HCT116 (cell line): ENCODE measurements around the gene EGF. TPM values are rescaled to one million over a fixed set of nuclear protein-coding genes. Genes with fewer than 3 reads are reported as not detected.

ENCODE experiments used
- ATAC-seq: fragments of 200-7000 bp; cut with Tn5 transposase; 2 replicates; pipeline ENCODE4 v1.9.1; 2020; ENCODE audit warnings: mild to moderate bottlenecking, moderate library complexity
- BruUV-seq: library from RNA; stranded (reverse); fragments of 400-500 nt; replicated peaks from 2 replicates; lab custom pipeline; 2021; lab: Mats Ljungman, UMichigan
- CTCF ChIA-PET: fragments of 300-600 bp; sonication (Branson Sonifier 250); formaldehyde crosslinking; loops from one replicate; lab custom pipeline; 2021; ENCODE audit warnings: antibody characterized with exemption; lab: Charles Lee
- POLR2A ChIA-PET: fragments of 300-600, 350-600 bp; sonication (Branson Sonifier 250); formaldehyde crosslinking; loops from one replicate; lab custom pipeline; 2021; ENCODE audit warnings: antibody characterized with exemption; lab: Charles Lee
- RAD21 ChIA-PET, 2 experiments: fragments of 300-600 bp; sonication (Branson Sonifier 250); formaldehyde crosslinking; loops; one replicate each; lab custom pipeline; 2023; ENCODE audit warnings: low total read pairs in 2 of 2; ENCODE audit not compliant: uncharacterized antibody in 2 of 2, unreplicated experiment in 2 of 2, low non-redundant PET in 1 of 2; lab: Charles Lee
- DNase-seq: peaks from one replicate; pipeline ENCODE4 v3.0.0-alpha.2; 2010; ENCODE audit warnings: low read depth, low spot score
- H2AFZ ChIP-seq: fragments of 200-600 bp; shearing (Covaris generic), sonication (generic); 2 replicates; pipeline ENCODE4 v1.6.1; 2017; ENCODE audit warnings: low read depth, mixed run types, mixed read lengths, antibody characterized with exemption, low read length; ENCODE audit not compliant: poor library complexity, severe bottlenecking
- H3K27ac ChIP-seq: 2 replicates; pipeline ENCODE4 v1.5.1; 2012; ENCODE audit warnings: low read depth, low read length
- H3K27me3 ChIP-seq: fragments of 200-600 bp; sonication (generic); 2 replicates; pipeline ENCODE4 v1.6.1; 2016; ENCODE audit warnings: mixed run types, low read length, mixed read lengths; ENCODE audit not compliant: insufficient read depth
- H3K36me3 ChIP-seq, 2 experiments: fragments of 200-500 bp in 1 of 2; fragments of 200-600 bp in 1 of 2; sonication (Bioruptor generic) in 1 of 2; sonication (generic) in 1 of 2; 2 replicates each; pipeline versions ENCODE4 v1.5.1 to v1.6.1; 2014 to 2016; ENCODE audit warnings: low read length in 2 of 2, inconsistent platforms in 1 of 2, mixed read lengths in 1 of 2, mixed run types in 1 of 2; ENCODE audit not compliant: insufficient read depth in 2 of 2, control insufficient read depth in 1 of 2
- H3K4me1 ChIP-seq, 2 experiments: fragments of 200-600 bp in 1 of 2; sonication (generic) in 1 of 2; 2 replicates each; pipeline versions ENCODE4 v1.5.1 to v1.6.1; 2012 to 2017; ENCODE audit warnings: low read length in 2 of 2, inconsistent platforms in 1 of 2, mild to moderate bottlenecking in 1 of 2, mixed read lengths in 1 of 2, mixed run types in 1 of 2, moderate library complexity in 1 of 2; ENCODE audit not compliant: insufficient read depth in 2 of 2, control insufficient read depth in 1 of 2
- H3K4me2 ChIP-seq: fragments of 200-600 bp; sonication (generic); 2 replicates; pipeline ENCODE4 v1.6.1; 2017; ENCODE audit warnings: mixed run types, low read length, mixed read lengths
- H3K4me3 ChIP-seq, 2 experiments: fragments of 200-600 bp in 1 of 2; sonication (generic) in 1 of 2; replicated peaks in 1 of 2; 2 replicates each; pipeline ENCODE4 v1.5.1; 2011 to 2016; ENCODE audit warnings: low read length in 2 of 2, control low read depth in 1 of 2, low read depth in 1 of 2, mild to moderate bottlenecking in 1 of 2, mixed read lengths in 1 of 2, mixed run types in 1 of 2
- H3K79me2 ChIP-seq: fragments of 200-600 bp; sonication (generic); 2 replicates; pipeline ENCODE4 v1.6.1; 2017; ENCODE audit warnings: mild to moderate bottlenecking, mixed run types, low read length, moderate library complexity, mixed read lengths; ENCODE audit not compliant: insufficient read depth
- H3K9ac ChIP-seq: fragments of 200-600 bp; sonication (generic); 2 replicates; pipeline ENCODE4 v1.6.1; 2016; ENCODE audit warnings: low read length, mixed read lengths
- H3K9me2 ChIP-seq: fragments of 200-600 bp; sonication (generic), shearing (Covaris generic); 2 replicates; pipeline ENCODE4 v1.6.1; 2017; ENCODE audit warnings: mixed run types, mild to moderate bottlenecking, moderate library complexity; ENCODE audit not compliant: insufficient read depth
- H3K9me3 ChIP-seq, 2 experiments: fragments of 200-500 bp in 1 of 2; fragments of 200-600 bp in 1 of 2; sonication (Bioruptor generic) in 1 of 2; sonication (generic) in 1 of 2; 2 replicates each; pipeline ENCODE4 v1.6.1; 2014 to 2017; ENCODE audit warnings: low read length in 2 of 2, mixed read lengths in 2 of 2, inconsistent platforms in 1 of 2, low read depth in 1 of 2, mild to moderate bottlenecking in 1 of 2, mixed run types in 1 of 2, moderate library complexity in 1 of 2; ENCODE audit not compliant: control insufficient read depth in 1 of 2, insufficient read depth in 1 of 2
- H4K20me1 ChIP-seq: fragments of 200-600 bp; sonication (generic), shearing (Covaris generic); 2 replicates; pipeline ENCODE4 v1.6.1; 2017; ENCODE audit warnings: mixed run types, mild to moderate bottlenecking, moderate library complexity; ENCODE audit not compliant: insufficient read depth
- CBX3 ChIP-seq: IDR thresholded peaks from 2 replicates; pipeline ENCODE4 v1.6.1; 2012; ENCODE audit warnings: low read depth
- CEBPB ChIP-seq: IDR thresholded peaks from 2 replicates; pipeline ENCODE4 v1.6.1; 2012; ENCODE audit warnings: low read depth
- EGR1 ChIP-seq: IDR thresholded peaks from 2 replicates; pipeline ENCODE4 v1.6.1; 2012; ENCODE audit warnings: low read depth
- ELF1 ChIP-seq: IDR thresholded peaks from 2 replicates; pipeline ENCODE4 v1.6.1; 2012; ENCODE audit warnings: low read depth, borderline replicate concordance
- EZH2 ChIP-seq: fragments of 200-600 bp; sonication (generic); IDR thresholded peaks from 2 replicates; pipeline ENCODE4 v1.6.1; 2017; ENCODE audit warnings: antibody characterized with exemption, mixed run types
- EZH2phosphoT487 ChIP-seq: fragments of 200-600 bp; IDR thresholded peaks from 2 replicates; pipeline ENCODE4 v1.6.1; 2018; ENCODE audit warnings: antibody characterized with exemption, borderline replicate concordance
- FOSL1 ChIP-seq: IDR thresholded peaks from 2 replicates; pipeline ENCODE4 v1.6.1; 2012; ENCODE audit warnings: low read depth
- POLR2A ChIP-seq: IDR thresholded peaks from 2 replicates; pipeline ENCODE4 v1.7.0; 2011; ENCODE audit warnings: borderline replicate concordance; ENCODE audit not compliant: insufficient read depth, insufficient read length; ENCODE audit errors: extremely low read depth
- RAD21 ChIP-seq: IDR thresholded peaks from 2 replicates; pipeline ENCODE4 v1.6.1; 2012; ENCODE audit warnings: low read depth, mild to moderate bottlenecking
- TCF7L2 ChIP-seq: IDR thresholded peaks from 2 replicates; pipeline ENCODE4 v1.7.0; 2011; ENCODE audit warnings: borderline replicate concordance, inconsistent platforms; ENCODE audit not compliant: insufficient read depth, insufficient read length; ENCODE audit errors: extremely low read depth
- YY1 ChIP-seq: IDR thresholded peaks from 2 replicates; pipeline ENCODE4 v1.6.1; 2011; ENCODE audit warnings: low read length, low read depth, moderate library complexity, mild to moderate bottlenecking; ENCODE audit not compliant: insufficient replicate concordance; ENCODE audit errors: extremely low read depth
- intact Hi-C: fragments of 100-400 bp; cut with micrococcal nuclease; formaldehyde crosslinking; loops from 2 replicates; pipeline ENCODE4 v1.10.0; 2022
- total RNA-seq: library from RNA; stranded (reverse); gene quantifications from one replicate; pipeline ENCODE4 v1.2.1, GENCODE V29; 2021; ENCODE audit not compliant: unreplicated experiment
- TF ChIP-seq, protein P1 (sequence below): IDR thresholded peaks from 2 replicates; pipeline ENCODE4 v1.6.1; 2012
- TF ChIP-seq, protein P2 (sequence below): IDR thresholded peaks from 2 replicates; pipeline ENCODE4 v1.6.1; 2012; ENCODE audit warnings: low read depth
- TF ChIP-seq, protein P3 (sequence below), 3 experiments: fragments of 200-600 bp in 1 of 3; sonication (generic) in 1 of 3; IDR thresholded peaks in 2 of 3; conservative IDR thresholded peaks in 1 of 3; 2 replicates each; pipeline ENCODE4 v1.5.1; 2012 to 2017; ENCODE audit warnings: low read depth in 2 of 3, low read length in 2 of 3, antibody characterized with exemption in 1 of 3, borderline replicate concordance in 1 of 3, control low read depth in 1 of 3, mild to moderate bottlenecking in 1 of 3, mixed read lengths in 1 of 3, mixed run types in 1 of 3, moderate library complexity in 1 of 3; ENCODE audit not compliant: insufficient read depth in 1 of 3
- TF ChIP-seq, protein P4 (sequence below): IDR thresholded peaks from 2 replicates; pipeline ENCODE4 v1.6.1; 2011; ENCODE audit warnings: mild to moderate bottlenecking, low read length, moderate library complexity; ENCODE audit not compliant: insufficient replicate concordance; ENCODE audit errors: extremely low read depth

Gene EGF
- total RNA-seq, 1 experiment from 2014 or later = 0.57 TPM

DNA sequence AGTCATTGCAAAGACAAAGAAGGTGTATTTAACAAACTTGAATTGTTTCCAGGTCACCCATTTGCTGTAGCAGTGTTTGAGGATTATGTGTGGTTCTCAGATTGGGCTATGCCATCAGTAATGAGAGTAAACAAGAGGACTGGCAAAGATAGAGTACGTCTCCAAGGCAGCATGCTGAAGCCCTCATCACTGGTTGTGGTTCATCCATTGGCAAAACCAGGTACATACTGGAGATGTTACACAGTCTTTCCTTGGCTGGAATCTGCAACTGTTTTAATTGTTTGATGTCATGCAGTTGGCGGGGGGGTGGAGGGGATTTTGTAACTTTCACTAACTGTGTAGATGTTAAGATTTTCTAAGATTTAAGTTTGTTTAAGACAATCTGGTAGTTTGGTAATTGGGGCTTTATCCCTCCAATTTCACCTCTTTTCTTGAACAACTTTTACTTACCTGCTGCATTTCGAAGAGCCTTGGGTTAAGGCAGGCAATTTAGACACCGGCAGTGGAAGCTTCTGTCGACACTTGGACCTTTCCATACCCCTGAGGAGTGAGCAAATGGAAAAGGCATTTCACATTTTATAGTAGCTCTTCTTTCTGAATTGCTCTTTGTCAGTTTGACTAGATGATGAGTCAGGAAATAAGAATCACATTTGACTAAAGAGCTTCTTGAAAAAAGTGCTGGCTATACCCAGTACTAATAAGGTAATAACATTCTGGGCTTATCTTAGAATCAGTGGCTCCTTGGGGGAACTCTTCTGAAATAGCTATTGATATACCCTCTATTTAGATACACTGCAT lies 67.4 kb downstream of the EGF start:
- DNase-seq (no peak), ATAC-seq (no peak)
- Histone ChIP-seq H3K27ac (no peak overlapping the region), H3K79me2 (no peaks in the 10 kb centered on the region), H4K20me1 (no peaks in the 10 kb centered on the region), H2AFZ (no peak overlapping the region), H3K36me3 (no peaks in the 10 kb centered on the region), H3K4me3 (no peak overlapping the region), H3K9me3 (no peaks in the 10 kb centered on the region), H3K27me3 (no peaks in the 10 kb centered on the region), H3K9ac (no peak overlapping the region), H3K4me1 (peaks cover 0 to 4% of the 10 kb centered on the region in 2 experiments; a peak in 1 of 4 replicates), H3K9me2 (no peaks in the 10 kb centered on the region), H3K4me2 (no peak overlapping the region)
- RAD21 ChIA-PET = no interaction called here
- no TSS peak for BruUV-seq
- intact Hi-C loops = loop anchor here (5.0 kb wide), 2 partner anchors 153 to 278 kb away; partner anchors contain the start of genes CASP6 and RRH
- TF ChIP-seq EZH2phosphoT487 = no peak
- TF ChIP-seq YY1 = no peak
- TF ChIP-seq, protein P1, sequence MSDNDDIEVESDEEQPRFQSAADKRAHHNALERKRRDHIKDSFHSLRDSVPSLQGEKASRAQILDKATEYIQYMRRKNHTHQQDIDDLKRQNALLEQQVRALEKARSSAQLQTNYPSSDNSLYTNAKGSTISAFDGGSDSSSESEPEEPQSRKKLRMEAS = no peak
- no peak for TF ChIP-seq CBX3
- no peak for TF ChIP-seq ELF1
- TF ChIP-seq, protein P2, sequence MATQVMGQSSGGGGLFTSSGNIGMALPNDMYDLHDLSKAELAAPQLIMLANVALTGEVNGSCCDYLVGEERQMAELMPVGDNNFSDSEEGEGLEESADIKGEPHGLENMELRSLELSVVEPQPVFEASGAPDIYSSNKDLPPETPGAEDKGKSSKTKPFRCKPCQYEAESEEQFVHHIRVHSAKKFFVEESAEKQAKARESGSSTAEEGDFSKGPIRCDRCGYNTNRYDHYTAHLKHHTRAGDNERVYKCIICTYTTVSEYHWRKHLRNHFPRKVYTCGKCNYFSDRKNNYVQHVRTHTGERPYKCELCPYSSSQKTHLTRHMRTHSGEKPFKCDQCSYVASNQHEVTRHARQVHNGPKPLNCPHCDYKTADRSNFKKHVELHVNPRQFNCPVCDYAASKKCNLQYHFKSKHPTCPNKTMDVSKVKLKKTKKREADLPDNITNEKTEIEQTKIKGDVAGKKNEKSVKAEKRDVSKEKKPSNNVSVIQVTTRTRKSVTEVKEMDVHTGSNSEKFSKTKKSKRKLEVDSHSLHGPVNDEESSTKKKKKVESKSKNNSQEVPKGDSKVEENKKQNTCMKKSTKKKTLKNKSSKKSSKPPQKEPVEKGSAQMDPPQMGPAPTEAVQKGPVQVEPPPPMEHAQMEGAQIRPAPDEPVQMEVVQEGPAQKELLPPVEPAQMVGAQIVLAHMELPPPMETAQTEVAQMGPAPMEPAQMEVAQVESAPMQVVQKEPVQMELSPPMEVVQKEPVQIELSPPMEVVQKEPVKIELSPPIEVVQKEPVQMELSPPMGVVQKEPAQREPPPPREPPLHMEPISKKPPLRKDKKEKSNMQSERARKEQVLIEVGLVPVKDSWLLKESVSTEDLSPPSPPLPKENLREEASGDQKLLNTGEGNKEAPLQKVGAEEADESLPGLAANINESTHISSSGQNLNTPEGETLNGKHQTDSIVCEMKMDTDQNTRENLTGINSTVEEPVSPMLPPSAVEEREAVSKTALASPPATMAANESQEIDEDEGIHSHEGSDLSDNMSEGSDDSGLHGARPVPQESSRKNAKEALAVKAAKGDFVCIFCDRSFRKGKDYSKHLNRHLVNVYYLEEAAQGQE = no peak
- TF ChIP-seq, protein P3, sequence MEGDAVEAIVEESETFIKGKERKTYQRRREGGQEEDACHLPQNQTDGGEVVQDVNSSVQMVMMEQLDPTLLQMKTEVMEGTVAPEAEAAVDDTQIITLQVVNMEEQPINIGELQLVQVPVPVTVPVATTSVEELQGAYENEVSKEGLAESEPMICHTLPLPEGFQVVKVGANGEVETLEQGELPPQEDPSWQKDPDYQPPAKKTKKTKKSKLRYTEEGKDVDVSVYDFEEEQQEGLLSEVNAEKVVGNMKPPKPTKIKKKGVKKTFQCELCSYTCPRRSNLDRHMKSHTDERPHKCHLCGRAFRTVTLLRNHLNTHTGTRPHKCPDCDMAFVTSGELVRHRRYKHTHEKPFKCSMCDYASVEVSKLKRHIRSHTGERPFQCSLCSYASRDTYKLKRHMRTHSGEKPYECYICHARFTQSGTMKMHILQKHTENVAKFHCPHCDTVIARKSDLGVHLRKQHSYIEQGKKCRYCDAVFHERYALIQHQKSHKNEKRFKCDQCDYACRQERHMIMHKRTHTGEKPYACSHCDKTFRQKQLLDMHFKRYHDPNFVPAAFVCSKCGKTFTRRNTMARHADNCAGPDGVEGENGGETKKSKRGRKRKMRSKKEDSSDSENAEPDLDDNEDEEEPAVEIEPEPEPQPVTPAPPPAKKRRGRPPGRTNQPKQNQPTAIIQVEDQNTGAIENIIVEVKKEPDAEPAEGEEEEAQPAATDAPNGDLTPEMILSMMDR (IDR thresholded peaks at IDR 0.05 in 2 of 3, conservative IDR thresholded peaks at IDR 0.05 in 1 of 3; ENCODE audit: borderline replicate concordance in 1 of 3, insufficient read depth in 1 of 3, low read depth in 2 of 3, low read length in 2 of 3) = no peak
- TF ChIP-seq TCF7L2 = no peak
- TF ChIP-seq, protein P4, sequence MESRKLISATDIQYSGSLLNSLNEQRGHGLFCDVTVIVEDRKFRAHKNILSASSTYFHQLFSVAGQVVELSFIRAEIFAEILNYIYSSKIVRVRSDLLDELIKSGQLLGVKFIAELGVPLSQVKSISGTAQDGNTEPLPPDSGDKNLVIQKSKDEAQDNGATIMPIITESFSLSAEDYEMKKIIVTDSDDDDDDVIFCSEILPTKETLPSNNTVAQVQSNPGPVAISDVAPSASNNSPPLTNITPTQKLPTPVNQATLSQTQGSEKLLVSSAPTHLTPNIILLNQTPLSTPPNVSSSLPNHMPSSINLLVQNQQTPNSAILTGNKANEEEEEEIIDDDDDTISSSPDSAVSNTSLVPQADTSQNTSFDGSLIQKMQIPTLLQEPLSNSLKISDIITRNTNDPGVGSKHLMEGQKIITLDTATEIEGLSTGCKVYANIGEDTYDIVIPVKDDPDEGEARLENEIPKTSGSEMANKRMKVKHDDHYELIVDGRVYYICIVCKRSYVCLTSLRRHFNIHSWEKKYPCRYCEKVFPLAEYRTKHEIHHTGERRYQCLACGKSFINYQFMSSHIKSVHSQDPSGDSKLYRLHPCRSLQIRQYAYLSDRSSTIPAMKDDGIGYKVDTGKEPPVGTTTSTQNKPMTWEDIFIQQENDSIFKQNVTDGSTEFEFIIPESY = no peak
- TF ChIP-seq RAD21 = no peak
- no peak for TF ChIP-seq FOSL1
- no peak for TF ChIP-seq CEBPB
- no peak for TF ChIP-seq EZH2
- no peak for TF ChIP-seq EGR1
- TF ChIP-seq POLR2A = no peak
- CTCF ChIA-PET = interaction anchor here (1.3 kb wide), 1 partner anchor 277 kb away, joined by 4 read pairs; the partner anchor contains the start of gene CASP6
- POLR2A ChIA-PET = no interaction called here
